ENCODE measurements around the gene LY6G5B. TPM values are rescaled to one million over a fixed set of nuclear protein-coding genes. Genes with fewer than 3 reads are reported as not detected.
"Not testable (repeated sequence)": the region's sequence is repeated elsewhere in the genome, so short reads cannot be mapped to it uniquely, and the experiment has no call there.

LY6G5B gene
- total RNA-seq, 1 experiment from 2014 or later, result 4.0 TPM

- DNase-seq (ENCODE audit: low read depth), result no peak
These were observed 20.7 kb downstream of the LY6G5B start for GRCh38 chr6:31690231-31691077.

- no peak for DNase-seq (ENCODE audit: low read depth)
These were observed 21.3 kb downstream of the LY6G5B start for GRCh38 chr6:31691078-31691463.

GRCh38 chr6:31691564-31692108 lies 21.9 kb downstream of the LY6G5B start:
- DNase-seq (ENCODE audit: low read depth), result no peak

- no peak for DNase-seq (ENCODE audit: low read depth)
These were observed 22.6 kb downstream of the LY6G5B start for GRCh38 chr6:31692353-31692752.

- DNase-seq (ENCODE audit: low read depth), result no peak
These were observed 23.1 kb downstream of the LY6G5B start for GRCh38 chr6:31692886-31693285.

- DNase-seq (ENCODE audit: low read depth), result no peak
These were observed 23.8 kb downstream of the LY6G5B start for GRCh38 chr6:31693535-31693934.

GRCh38 chr6:31697555-31697954 lies 27.8 kb downstream of the LY6G5B start:
- DNase-seq (ENCODE audit: low read depth), result no peak

GRCh38 chr6:31700740-31701401 lies 31.1 kb downstream of the LY6G5B start:
- no peak for DNase-seq (ENCODE audit: low read depth)

GRCh38 chr6:31701666-31702404 lies 32.1 kb downstream of the LY6G5B start:
- DNase-seq (ENCODE audit: low read depth), result peak; percentile 63

GRCh38 chr6:31702405-31702818 lies 32.6 kb downstream of the LY6G5B start:
- DNase-seq (ENCODE audit: low read depth), result no peak

- peak; percentile 98 for DNase-seq (ENCODE audit: low read depth)
These were observed 33.3 kb downstream of the LY6G5B start, which contains the start of gene ABHD16A for GRCh38 chr6:31702819-31703716. Gene ABHD16A (minus strand): TSS chr6:31703324. CDS start chr6:31703281, 43 bp downstream.

- DNase-seq (ENCODE audit: low read depth), result no peak
These were observed 36.2 kb downstream of the LY6G5B start for GRCh38 chr6:31705931-31706330.

- DNase-seq (ENCODE audit: low read depth), result no peak
These were observed 36.8 kb downstream of the LY6G5B start, which contains the start of gene LY6G6F for GRCh38 chr6:31706599-31706998. Gene LY6G6F (plus strand): TSS chr6:31706866. CDS start chr6:31706907, 41 bp downstream.

- DNase-seq (ENCODE audit: low read depth), result no peak
These were observed 37.9 kb downstream of the LY6G5B start for GRCh38 chr6:31707701-31708100.

- no peak for DNase-seq (ENCODE audit: low read depth)
These were observed 38.4 kb downstream of the LY6G5B start for GRCh38 chr6:31708224-31708623.

- DNase-seq (ENCODE audit: low read depth), result not testable (repeated sequence)
These were observed 39.4 kb downstream of the LY6G5B start for GRCh38 chr6:31709157-31709556.

- no peak for DNase-seq (ENCODE audit: low read depth)
These were observed 40.9 kb downstream of the LY6G5B start for GRCh38 chr6:31710523-31711219.

- DNase-seq (ENCODE audit: low read depth), result no peak
These were observed 41.5 kb downstream of the LY6G5B start for GRCh38 chr6:31711233-31711632.

- no peak for DNase-seq (ENCODE audit: low read depth)
These were observed 42.5 kb downstream of the LY6G5B start for GRCh38 chr6:31712296-31712695.

GRCh38 chr6:31713465-31713864 lies 43.7 kb downstream of the LY6G5B start:
- no peak for DNase-seq (ENCODE audit: low read depth)
